HCT116 (cell line): ENCODE results near the gene SMIM36. TPM values are rescaled to one million over a fixed set of nuclear protein-coding genes. Genes with fewer than 3 reads are reported as not detected.

Experiments
- ATAC-seq: fragments of 200-7000 bp; cut with Tn5 transposase; 2 replicates; pipeline ENCODE4 v1.9.1; 2020; ENCODE audit warnings: mild to moderate bottlenecking, moderate library complexity
- BruUV-seq: library from RNA; stranded (reverse); fragments of 400-500 nt; replicated peaks from 2 replicates; lab custom pipeline; 2021; lab: Mats Ljungman, UMichigan
- CTCF ChIA-PET: fragments of 300-600 bp; sonication (Branson Sonifier 250); formaldehyde crosslinking; loops from one replicate; lab custom pipeline; 2021; ENCODE audit warnings: antibody characterized with exemption; lab: Charles Lee
- POLR2A ChIA-PET: fragments of 300-600, 350-600 bp; sonication (Branson Sonifier 250); formaldehyde crosslinking; loops from one replicate; lab custom pipeline; 2021; ENCODE audit warnings: antibody characterized with exemption; lab: Charles Lee
- RAD21 ChIA-PET, 2 experiments: fragments of 300-600 bp; sonication (Branson Sonifier 250); formaldehyde crosslinking; loops; one replicate each; lab custom pipeline; 2023; ENCODE audit warnings: low total read pairs in 2 of 2; ENCODE audit not compliant: uncharacterized antibody in 2 of 2, unreplicated experiment in 2 of 2, low non-redundant PET in 1 of 2; lab: Charles Lee
- DNase-seq: peaks from one replicate; pipeline ENCODE4 v3.0.0-alpha.2; 2010; ENCODE audit warnings: low read depth, low spot score
- H2AFZ ChIP-seq: fragments of 200-600 bp; shearing (Covaris generic), sonication (generic); 2 replicates; pipeline ENCODE4 v1.6.1; 2017; ENCODE audit warnings: low read depth, mixed run types, mixed read lengths, antibody characterized with exemption, low read length; ENCODE audit not compliant: poor library complexity, severe bottlenecking
- H3K27ac ChIP-seq: 2 replicates; pipeline ENCODE4 v1.5.1; 2012; ENCODE audit warnings: low read depth, low read length
- H3K27me3 ChIP-seq: fragments of 200-600 bp; sonication (generic); 2 replicates; pipeline ENCODE4 v1.6.1; 2016; ENCODE audit warnings: mixed run types, low read length, mixed read lengths; ENCODE audit not compliant: insufficient read depth
- H3K36me3 ChIP-seq, 2 experiments: fragments of 200-500 bp in 1 of 2; fragments of 200-600 bp in 1 of 2; sonication (Bioruptor generic) in 1 of 2; sonication (generic) in 1 of 2; 2 replicates each; pipeline versions ENCODE4 v1.5.1 to v1.6.1; 2014 to 2016; ENCODE audit warnings: low read length in 2 of 2, inconsistent platforms in 1 of 2, mixed read lengths in 1 of 2, mixed run types in 1 of 2; ENCODE audit not compliant: insufficient read depth in 2 of 2, control insufficient read depth in 1 of 2
- H3K4me1 ChIP-seq, 2 experiments: fragments of 200-600 bp in 1 of 2; sonication (generic) in 1 of 2; 2 replicates each; pipeline versions ENCODE4 v1.5.1 to v1.6.1; 2012 to 2017; ENCODE audit warnings: low read length in 2 of 2, inconsistent platforms in 1 of 2, mild to moderate bottlenecking in 1 of 2, mixed read lengths in 1 of 2, mixed run types in 1 of 2, moderate library complexity in 1 of 2; ENCODE audit not compliant: insufficient read depth in 2 of 2, control insufficient read depth in 1 of 2
- H3K4me2 ChIP-seq: fragments of 200-600 bp; sonication (generic); 2 replicates; pipeline ENCODE4 v1.6.1; 2017; ENCODE audit warnings: mixed run types, low read length, mixed read lengths
- H3K4me3 ChIP-seq, 2 experiments: fragments of 200-600 bp in 1 of 2; sonication (generic) in 1 of 2; replicated peaks in 1 of 2; 2 replicates each; pipeline ENCODE4 v1.5.1; 2011 to 2016; ENCODE audit warnings: low read length in 2 of 2, control low read depth in 1 of 2, low read depth in 1 of 2, mild to moderate bottlenecking in 1 of 2, mixed read lengths in 1 of 2, mixed run types in 1 of 2
- H3K79me2 ChIP-seq: fragments of 200-600 bp; sonication (generic); 2 replicates; pipeline ENCODE4 v1.6.1; 2017; ENCODE audit warnings: mild to moderate bottlenecking, mixed run types, low read length, moderate library complexity, mixed read lengths; ENCODE audit not compliant: insufficient read depth
- H3K9ac ChIP-seq: fragments of 200-600 bp; sonication (generic); 2 replicates; pipeline ENCODE4 v1.6.1; 2016; ENCODE audit warnings: low read length, mixed read lengths
- H3K9me2 ChIP-seq: fragments of 200-600 bp; sonication (generic), shearing (Covaris generic); 2 replicates; pipeline ENCODE4 v1.6.1; 2017; ENCODE audit warnings: mixed run types, mild to moderate bottlenecking, moderate library complexity; ENCODE audit not compliant: insufficient read depth
- H3K9me3 ChIP-seq, 2 experiments: fragments of 200-500 bp in 1 of 2; fragments of 200-600 bp in 1 of 2; sonication (Bioruptor generic) in 1 of 2; sonication (generic) in 1 of 2; 2 replicates each; pipeline ENCODE4 v1.6.1; 2014 to 2017; ENCODE audit warnings: low read length in 2 of 2, mixed read lengths in 2 of 2, inconsistent platforms in 1 of 2, low read depth in 1 of 2, mild to moderate bottlenecking in 1 of 2, mixed run types in 1 of 2, moderate library complexity in 1 of 2; ENCODE audit not compliant: control insufficient read depth in 1 of 2, insufficient read depth in 1 of 2
- H4K20me1 ChIP-seq: fragments of 200-600 bp; sonication (generic), shearing (Covaris generic); 2 replicates; pipeline ENCODE4 v1.6.1; 2017; ENCODE audit warnings: mixed run types, mild to moderate bottlenecking, moderate library complexity; ENCODE audit not compliant: insufficient read depth
- CBX3 ChIP-seq: IDR thresholded peaks from 2 replicates; pipeline ENCODE4 v1.6.1; 2012; ENCODE audit warnings: low read depth
- CEBPB ChIP-seq: IDR thresholded peaks from 2 replicates; pipeline ENCODE4 v1.6.1; 2012; ENCODE audit warnings: low read depth
- EGR1 ChIP-seq: IDR thresholded peaks from 2 replicates; pipeline ENCODE4 v1.6.1; 2012; ENCODE audit warnings: low read depth
- ELF1 ChIP-seq: IDR thresholded peaks from 2 replicates; pipeline ENCODE4 v1.6.1; 2012; ENCODE audit warnings: low read depth, borderline replicate concordance
- EZH2 ChIP-seq: fragments of 200-600 bp; sonication (generic); IDR thresholded peaks from 2 replicates; pipeline ENCODE4 v1.6.1; 2017; ENCODE audit warnings: antibody characterized with exemption, mixed run types
- EZH2phosphoT487 ChIP-seq: fragments of 200-600 bp; IDR thresholded peaks from 2 replicates; pipeline ENCODE4 v1.6.1; 2018; ENCODE audit warnings: antibody characterized with exemption, borderline replicate concordance
- FOSL1 ChIP-seq: IDR thresholded peaks from 2 replicates; pipeline ENCODE4 v1.6.1; 2012; ENCODE audit warnings: low read depth
- POLR2AphosphoS5 ChIP-seq: IDR thresholded peaks from 2 replicates; pipeline ENCODE4 v1.6.1; 2011; ENCODE audit warnings: mild to moderate bottlenecking, low read depth, low read length, moderate library complexity
- RAD21 ChIP-seq: IDR thresholded peaks from 2 replicates; pipeline ENCODE4 v1.6.1; 2012; ENCODE audit warnings: low read depth, mild to moderate bottlenecking
- SP1 ChIP-seq: IDR thresholded peaks from 2 replicates; pipeline ENCODE4 v1.6.1; 2012; ENCODE audit warnings: low read depth
- SRF ChIP-seq: IDR thresholded peaks from 2 replicates; pipeline ENCODE4 v1.6.1; 2012; ENCODE audit warnings: low read depth
- TCF7L2 ChIP-seq: IDR thresholded peaks from 2 replicates; pipeline ENCODE4 v1.7.0; 2011; ENCODE audit warnings: borderline replicate concordance, inconsistent platforms; ENCODE audit not compliant: insufficient read depth, insufficient read length; ENCODE audit errors: extremely low read depth
- ZFX ChIP-seq: fragments of 450-650 bp; IDR thresholded peaks from 2 replicates; pipeline ENCODE4 v1.6.1; 2017
- ZNF274 ChIP-seq: fragments of 200-500 bp; sonication (Bioruptor generic); IDR thresholded peaks from 2 replicates; pipeline ENCODE4 v1.6.1; 2014; ENCODE audit warnings: mild to moderate bottlenecking, low read depth, low read length, inconsistent platforms
- intact Hi-C: fragments of 100-400 bp; cut with micrococcal nuclease; formaldehyde crosslinking; loops from 2 replicates; pipeline ENCODE4 v1.10.0; 2022
- total RNA-seq: library from RNA; stranded (reverse); gene quantifications from one replicate; pipeline ENCODE4 v1.2.1, GENCODE V29; 2021; ENCODE audit not compliant: unreplicated experiment
- TF ChIP-seq, protein P1 (sequence below), 3 experiments: fragments of 200-600 bp in 1 of 3; sonication (generic) in 1 of 3; IDR thresholded peaks in 2 of 3; conservative IDR thresholded peaks in 1 of 3; 2 replicates each; pipeline ENCODE4 v1.5.1; 2012 to 2017; ENCODE audit warnings: low read depth in 2 of 3, low read length in 2 of 3, antibody characterized with exemption in 1 of 3, borderline replicate concordance in 1 of 3, control low read depth in 1 of 3, mild to moderate bottlenecking in 1 of 3, mixed read lengths in 1 of 3, mixed run types in 1 of 3, moderate library complexity in 1 of 3; ENCODE audit not compliant: insufficient read depth in 1 of 3
- TF ChIP-seq, protein P2 (sequence below): IDR thresholded peaks from 2 replicates; pipeline ENCODE4 v1.6.1; 2012
- TF ChIP-seq, protein P3 (sequence below): IDR thresholded peaks from 2 replicates; pipeline ENCODE4 v1.6.1; 2012

SMIM36 gene
- total RNA-seq, 1 experiment from 2014 or later, result 0.37 TPM

DNA sequence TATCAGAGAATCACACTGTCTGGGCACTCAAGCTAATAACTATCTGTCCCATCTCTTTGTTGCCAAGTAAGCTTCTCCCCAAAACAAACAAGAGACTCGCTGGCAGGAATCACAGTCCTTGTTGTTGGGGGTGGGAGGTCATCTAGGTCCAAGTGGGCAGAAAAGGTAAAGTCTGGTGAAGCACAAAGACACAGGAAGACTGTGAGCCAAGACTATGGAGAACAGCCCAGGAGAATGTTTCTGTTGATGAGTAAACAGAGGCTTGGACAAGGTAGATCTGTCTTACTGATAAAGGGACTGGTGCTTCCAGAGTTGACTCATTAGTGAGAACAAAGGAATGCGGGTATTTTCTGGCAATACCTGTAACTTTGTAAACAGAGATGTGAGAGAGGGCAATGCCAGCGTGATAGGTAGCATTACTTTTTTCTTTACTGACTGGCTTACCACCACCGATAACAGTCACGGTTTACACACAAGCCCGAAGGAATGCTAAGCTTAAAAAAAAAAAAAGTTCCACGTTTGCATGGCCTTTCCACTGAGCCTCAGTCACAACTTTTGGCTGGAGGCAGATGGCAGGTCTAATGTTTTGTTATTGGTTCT lies 78.1 kb downstream of the SMIM36 start (continued):
- no peak for TF ChIP-seq ZNF274
- no peak for TF ChIP-seq RAD21
- TF ChIP-seq CEBPB, result peak; percentile 65; the same call in 1 of the 2 replicates
- TF ChIP-seq, protein P1, sequence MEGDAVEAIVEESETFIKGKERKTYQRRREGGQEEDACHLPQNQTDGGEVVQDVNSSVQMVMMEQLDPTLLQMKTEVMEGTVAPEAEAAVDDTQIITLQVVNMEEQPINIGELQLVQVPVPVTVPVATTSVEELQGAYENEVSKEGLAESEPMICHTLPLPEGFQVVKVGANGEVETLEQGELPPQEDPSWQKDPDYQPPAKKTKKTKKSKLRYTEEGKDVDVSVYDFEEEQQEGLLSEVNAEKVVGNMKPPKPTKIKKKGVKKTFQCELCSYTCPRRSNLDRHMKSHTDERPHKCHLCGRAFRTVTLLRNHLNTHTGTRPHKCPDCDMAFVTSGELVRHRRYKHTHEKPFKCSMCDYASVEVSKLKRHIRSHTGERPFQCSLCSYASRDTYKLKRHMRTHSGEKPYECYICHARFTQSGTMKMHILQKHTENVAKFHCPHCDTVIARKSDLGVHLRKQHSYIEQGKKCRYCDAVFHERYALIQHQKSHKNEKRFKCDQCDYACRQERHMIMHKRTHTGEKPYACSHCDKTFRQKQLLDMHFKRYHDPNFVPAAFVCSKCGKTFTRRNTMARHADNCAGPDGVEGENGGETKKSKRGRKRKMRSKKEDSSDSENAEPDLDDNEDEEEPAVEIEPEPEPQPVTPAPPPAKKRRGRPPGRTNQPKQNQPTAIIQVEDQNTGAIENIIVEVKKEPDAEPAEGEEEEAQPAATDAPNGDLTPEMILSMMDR (IDR thresholded peaks at IDR 0.05 in 2 of 3, conservative IDR thresholded peaks at IDR 0.05 in 1 of 3; ENCODE audit: borderline replicate concordance in 1 of 3, insufficient read depth in 1 of 3, low read depth in 2 of 3, low read length in 2 of 3), result no peak
- no peak for TF ChIP-seq EZH2
- 0 out of 2 replicates have a peak, but pooled peaks have one; percentile 61 for TF ChIP-seq SRF
- TF ChIP-seq CBX3, result no peak; the same call in 1 of the 2 replicates
- TF ChIP-seq, protein P2, sequence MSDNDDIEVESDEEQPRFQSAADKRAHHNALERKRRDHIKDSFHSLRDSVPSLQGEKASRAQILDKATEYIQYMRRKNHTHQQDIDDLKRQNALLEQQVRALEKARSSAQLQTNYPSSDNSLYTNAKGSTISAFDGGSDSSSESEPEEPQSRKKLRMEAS, result peak; percentile 40
- TF ChIP-seq, protein P3, sequence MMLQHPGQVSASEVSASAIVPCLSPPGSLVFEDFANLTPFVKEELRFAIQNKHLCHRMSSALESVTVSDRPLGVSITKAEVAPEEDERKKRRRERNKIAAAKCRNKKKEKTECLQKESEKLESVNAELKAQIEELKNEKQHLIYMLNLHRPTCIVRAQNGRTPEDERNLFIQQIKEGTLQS, result no peak

DNA sequence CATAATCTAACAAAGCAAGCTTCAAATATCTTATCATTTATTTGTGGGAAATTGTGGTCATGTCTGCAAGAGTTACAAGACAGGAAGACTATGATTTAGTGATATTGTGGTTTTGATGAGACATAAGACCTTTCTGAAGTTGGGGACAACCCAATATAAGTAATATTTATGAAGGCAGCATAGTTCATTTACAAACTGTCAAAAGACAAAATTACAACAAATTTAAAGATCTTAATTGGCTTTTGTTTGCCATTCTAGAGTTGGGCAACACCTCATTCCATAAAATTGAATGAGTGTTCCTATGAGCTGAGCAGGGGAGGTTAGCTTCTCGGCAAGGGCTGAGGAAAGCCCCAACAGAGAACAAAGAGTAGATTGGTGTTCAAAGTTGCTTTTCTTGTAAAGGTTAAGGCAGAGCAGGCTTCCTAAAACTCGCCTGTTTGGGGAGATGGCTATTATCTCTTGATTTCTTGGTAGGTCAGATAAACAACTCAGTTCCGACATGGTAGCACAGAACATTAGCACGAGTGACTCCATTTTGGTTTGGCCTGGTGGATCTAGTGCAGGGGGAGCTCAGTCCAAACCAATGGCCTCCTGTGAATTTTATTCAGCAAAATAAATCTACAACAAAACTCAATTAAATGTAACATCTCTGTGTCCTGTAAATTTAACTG lies 78.8 kb downstream of the SMIM36 start:
- Histone ChIP-seq H3K27ac (peak overlapping the region; percentile 2; the same call in 1 of the 2 replicates), H3K9me2 (no peaks in the 10 kb centered on the region), H3K4me2 (peak overlapping the region; percentile 65), H3K36me3 (no peaks in the 10 kb centered on the region), H3K4me1 (peaks cover 21 to 39% of the 10 kb centered on the region in 2 experiments), H2AFZ (peak overlapping the region; percentile 28), H3K9ac (peak overlapping the region; percentile 9; the same call in 1 of the 2 replicates), H3K27me3 (peaks cover 14% of the 10 kb centered on the region; the same call in 1 of the 2 replicates), H3K4me3 (peak overlapping the region in 1 of 2 experiments; percentile 12; a peak in 1 of 4 replicates), H3K9me3 (no peaks in the 10 kb centered on the region), H3K79me2 (no peaks in the 10 kb centered on the region), H4K20me1 (no peaks in the 10 kb centered on the region)
- TF ChIP-seq RAD21 (no peak), SRF (no peak), EZH2 (no peak), ELF1 (no peak), CBX3 (no peak), FOSL1 (no peak), SP1 (no peak), POLR2AphosphoS5 (no peak), CEBPB (no peak), TCF7L2 (no peak), ZFX (no peak), EZH2phosphoT487 (no peak), EGR1 (no peak)
- TF ChIP-seq, protein P2, result no peak
- TF ChIP-seq, protein P3, result no peak
- no peak; the same call in 1 of the 2 replicates for ATAC-seq
- ChIA-PET RAD21 (no interaction called here), CTCF (no interaction called here), POLR2A (no interaction called here)
- BruUV-seq, result no TSS peak
- intact Hi-C loops, result no loop called here
- DNase-seq, result no peak
